HepG2 (cell line): ENCODE results near the gene ZSCAN21. TPM values are rescaled to one million over a fixed set of nuclear protein-coding genes. Genes with fewer than 3 reads are reported as not detected.

Experiments used
- ARID4A ChIP-seq: sonication (generic); formaldehyde crosslinking; IDR thresholded peaks from 2 replicates; pipeline ENCODE4 v1.5.0; 2020; ENCODE audit warnings: mild to moderate bottlenecking, missing genetic modification reagents, borderline replicate concordance
- CENPX ChIP-seq: sonication (generic); formaldehyde crosslinking; IDR thresholded peaks from 2 replicates; pipeline ENCODE4 v1.9.0; 2021; ENCODE audit warnings: mild to moderate bottlenecking, missing genetic modification reagents, moderate library complexity
- GFI1 ChIP-seq: sonication (generic); formaldehyde crosslinking; IDR thresholded peaks from 2 replicates; pipeline ENCODE4 v1.5.0; 2020; ENCODE audit warnings: missing genetic modification reagents, mild to moderate bottlenecking, borderline replicate concordance
- HMG20B ChIP-seq: conservative IDR thresholded peaks from 2 replicates; pipeline ENCODE4 v1.6.1; 2016; ENCODE audit warnings: missing genetic modification reagents, missing compliant biosample characterization
- MIER2 ChIP-seq: IDR thresholded peaks from 2 replicates; pipeline ENCODE4 v1.6.1; 2016; ENCODE audit warnings: missing biosample characterization, missing genetic modification reagents
- MTF2 ChIP-seq: sonication (generic); formaldehyde crosslinking; IDR thresholded peaks from 2 replicates; pipeline ENCODE4 v1.5.0; 2020; ENCODE audit warnings: missing genetic modification reagents, borderline replicate concordance
- NFKB2 ChIP-seq: sonication (generic); formaldehyde crosslinking; IDR thresholded peaks from 2 replicates; pipeline ENCODE4 v1.4.0; 2020; ENCODE audit warnings: missing genetic modification reagents, borderline replicate concordance
- NRL ChIP-seq: sonication (generic); formaldehyde crosslinking; IDR thresholded peaks from 2 replicates; pipeline ENCODE4 v1.5.0; 2020; ENCODE audit warnings: missing genetic modification reagents, mild to moderate bottlenecking, moderate library complexity, borderline replicate concordance
- PREB ChIP-seq: sonication (generic); formaldehyde crosslinking; IDR thresholded peaks from 2 replicates; pipeline ENCODE4 v1.4.0; 2020; ENCODE audit warnings: missing genetic modification reagents
- STAT6 ChIP-seq: sonication (generic); formaldehyde crosslinking; IDR thresholded peaks from 2 replicates; pipeline ENCODE4 v1.4.0; 2020; ENCODE audit warnings: missing genetic modification reagents, mild to moderate bottlenecking, borderline replicate concordance
- TCF7 ChIP-seq: sonication (generic); IDR thresholded peaks from 2 replicates; pipeline ENCODE4 v1.6.1; 2016; ENCODE audit warnings: antibody characterized with exemption, low read depth
- ZNF564 ChIP-seq: sonication (generic); formaldehyde crosslinking; IDR thresholded peaks from 2 replicates; pipeline ENCODE4 v1.8.1; 2023; ENCODE audit warnings: mild to moderate bottlenecking, missing genetic modification reagents
- ZNF570 ChIP-seq: sonication (generic); formaldehyde crosslinking; IDR thresholded peaks from 2 replicates; pipeline ENCODE4 v1.4.0; 2020; ENCODE audit warnings: mild to moderate bottlenecking, missing genetic modification reagents, borderline replicate concordance
- ZNF605 ChIP-seq: sonication (generic); formaldehyde crosslinking; IDR thresholded peaks from 2 replicates; pipeline ENCODE4 v1.8.0; 2022; ENCODE audit warnings: mild to moderate bottlenecking, missing genetic modification reagents
- ZNF710 ChIP-seq: sonication (generic); formaldehyde crosslinking; IDR thresholded peaks from 2 replicates; pipeline ENCODE4 v1.5.0; 2020; ENCODE audit warnings: mild to moderate bottlenecking, missing genetic modification reagents, borderline replicate concordance
- ZNF766 ChIP-seq: sonication (generic); formaldehyde crosslinking; IDR thresholded peaks from 2 replicates; pipeline ENCODE4 v1.5.0; 2020; ENCODE audit warnings: missing genetic modification reagents, borderline replicate concordance
- ZNF784 ChIP-seq: sonication (generic); formaldehyde crosslinking; IDR thresholded peaks from 2 replicates; pipeline ENCODE4 v1.5.1; 2020; ENCODE audit warnings: missing genetic modification reagents, mild to moderate bottlenecking, borderline replicate concordance
- polyA plus RNA-seq, 8 experiments: library from polyadenylated mRNA; depleted of rRNA in 3 of 8; stranded (reverse) in 7 of 8; unstranded in 1 of 8; fragments of >200 nt; fragmentation: Illumina TruSeq in 4 of 8; extraction: Trizol in 4 of 8; gene quantifications; 2 replicates each; pipeline versions ENCODE4 v1.2.1 to v1.2.3, GENCODE V29; 2011 to 2016; ENCODE audit warnings: low read depth in 4 of 8, missing spikeins in 1 of 8, mixed read lengths in 1 of 8; ENCODE audit not compliant: insufficient read depth in 1 of 8
- total RNA-seq, 5 experiments: library from RNA; depleted of rRNA; stranded (reverse); fragments of >200 nt; fragmentation: Illumina TruSeq; extraction: Trizol; gene quantifications; 2 replicates each; pipeline ENCODE4 v1.2.3, GENCODE V29; 2016; ENCODE audit warnings: low read depth in 1 of 5

Gene ZSCAN21
- total and polyA plus RNA-seq, 2 of the 13 experiments (the other 11 are each of a cell fraction or from before 2014, with no cell fraction given): 7.0 to 10.0 TPM

- TF ChIP-seq PREB (CRISPR knock-in tag) (no peak), HMG20B (CRISPR knock-in tag) (no peak), ARID4A (peak; percentile 85), ZNF605 (peak; percentile 85), NFKB2 (peak; percentile 75; the same call in 1 of the 2 replicates), ZNF710 (peak; percentile 77; the same call in 1 of the 2 replicates), CENPX (CRISPR knock-in tag) (no peak), MIER2 (CRISPR knock-in tag) (no peak; the same call in 1 of the 2 replicates), STAT6 (CRISPR knock-in tag) (no peak), TCF7 (no peak), ZNF784 (CRISPR knock-in tag) (no peak), ZNF766 (CRISPR knock-in tag) (0 out of 2 replicates have a peak, but pooled peaks have one; percentile 51), NRL (CRISPR knock-in tag) (peak; percentile 85; the same call in 1 of the 2 replicates), GFI1 (CRISPR knock-in tag) (no peak), ZNF570 (CRISPR knock-in tag) (no peak), ZNF564 (CRISPR knock-in tag) (no peak), MTF2 (CRISPR knock-in tag) (0 out of 2 replicates have a peak, but pooled peaks have one; percentile 33)
These were observed at the start of gene ZSCAN21 (continued) for GRCh38 chr7:100049441-100050291.
